Sigmoid colon (tissue), 7 donors: ENCODE results near the gene SCUBE1. TPM values are rescaled to one million over a fixed set of nuclear protein-coding genes. Genes with fewer than 3 reads are reported as not detected.

ENCODE experiments used
- DNase-seq: peaks from one replicate; pipeline ENCODE4 v3.0.0-alpha.2; 2019
- H3K27ac ChIP-seq, 4 donors: fragments of 200-600 bp; sonication (generic); one replicate each; pipeline ENCODE4 v1.5.1; 2016 to 2019; ENCODE audit warnings: mild to moderate bottlenecking in 1 of 4
- H3K27me3 ChIP-seq, 3 donors: fragments of 200-600 bp; sonication (generic); one replicate each; pipeline ENCODE4 v1.5.1; 2019; ENCODE audit warnings: mild to moderate bottlenecking in 1 of 3
- H3K36me3 ChIP-seq, 4 donors: fragments of 200-600 bp; sonication (generic); one replicate each; pipeline ENCODE4 v1.5.1; 2016 to 2019
- H3K4me1 ChIP-seq, 4 donors: fragments of 200-600 bp; sonication (generic); one replicate each; pipeline ENCODE4 v1.5.1; 2017 to 2019
- H3K4me3 ChIP-seq, 4 donors: fragments of 200-600 bp; sonication (generic); one replicate each; pipeline ENCODE4 v1.5.1; 2017 to 2019; ENCODE audit warnings: mild to moderate bottlenecking in 2 of 4, moderate library complexity in 1 of 4
- H3K9me3 ChIP-seq, 4 donors: fragments of 200-600 bp in 3 of 4; sonication (generic) in 3 of 4; one replicate each; pipeline versions ENCODE4 v1.5.1 to v1.6.1; 2013 to 2019
- EP300 ChIP-seq, 4 donors: sonication (generic); formaldehyde crosslinking; IDR thresholded peaks; one replicate each; pipeline ENCODE4 v1.6.1; 2017; ENCODE audit warnings: antibody characterized with exemption in 4 of 4
- POLR2A ChIP-seq, 2 donors: fragments of 450-650 bp; IDR thresholded peaks; one replicate each; pipeline ENCODE4 v1.6.1; 2016; ENCODE audit warnings: antibody characterized with exemption in 2 of 2, mild to moderate bottlenecking in 2 of 2, moderate library complexity in 2 of 2
- POLR2AphosphoS5 ChIP-seq, 4 donors: sonication (generic); formaldehyde crosslinking; IDR thresholded peaks; one replicate each; pipeline ENCODE4 v1.6.1; 2017; ENCODE audit warnings: antibody characterized with exemption in 4 of 4
- WGBS, 2 donors: extraction: QIAGEN DNeasy Blood & Tissue Kit; methylation state at CpG; one replicate each; pipeline ENCODE4 v1.1.7; 2013; 5-methylcytosine and 5-hydroxymethylcytosine counted together
- intact Hi-C: fragments of 100-400 bp; cut with DNase I; formaldehyde crosslinking; loops from one replicate; pipeline ENCODE4 v1.15.1; 2023
- polyA plus RNA-seq, 3 donors: library from polyadenylated mRNA; stranded (reverse); fragments of 200-250 nt; gene quantifications; one replicate each; pipeline ENCODE4 v1.2.3, GENCODE V29; 2013
- total RNA-seq, 4 donors: library from RNA; depleted of rRNA; stranded (reverse); fragments of >200 nt; gene quantifications; one replicate each; pipeline ENCODE4 v1.1.0, GENCODE V29; 2016
- TF ChIP-seq, protein P1 (sequence below), 4 experiments: fragments of 450-650 bp in 3 of 4; fragments of 200-600 bp in 1 of 4; IDR thresholded peaks; one replicate each; pipeline ENCODE4 v1.5.1; 2016 to 2019; ENCODE audit warnings: antibody characterized with exemption in 4 of 4, mild to moderate bottlenecking in 3 of 4, moderate library complexity in 2 of 4
- donor health status: healthy with polysubstance abuse.
- donor health status: Bipolar disorder and iron deficiency.
- donor health status: healthy.

Gene SCUBE1
- total and polyA plus RNA-seq, 7 donors: 0.23 to 1.1 (median 0.55) TPM

DNA sequence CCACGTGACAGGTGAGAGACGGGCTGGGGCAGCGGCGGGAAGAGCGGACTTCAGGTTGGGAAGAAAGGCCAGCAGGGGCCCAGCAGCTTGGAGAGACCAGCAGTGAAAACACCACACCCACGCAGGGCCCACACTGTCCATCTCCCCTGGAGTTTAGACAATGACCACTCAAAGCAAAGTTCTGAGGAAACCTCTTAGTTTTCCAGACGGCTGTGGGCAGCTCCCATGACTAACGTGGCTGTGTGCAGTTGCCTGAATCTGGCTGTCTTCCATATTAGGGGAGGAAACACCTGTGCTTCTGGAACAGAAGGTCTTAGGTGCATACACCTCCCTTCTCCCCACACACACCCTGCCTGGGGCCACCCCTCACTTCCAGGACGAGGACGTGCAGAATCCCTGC lies 85.6 kb downstream of the SCUBE1 start:
- WGBS, 2 donors: 46 to 53% methylated on average over 10 of the region's 10 CpGs
- intact Hi-C loops: no loop called here
- Histone ChIP-seq H3K9me3 (no peaks in the 10 kb centered on the region), H3K4me1 (no peaks in the 10 kb centered on the region), H3K27ac (no peak overlapping the region), H3K27me3 (no peaks in the 10 kb centered on the region), H3K36me3 (no peaks in the 10 kb centered on the region), H3K4me3 (no peak overlapping the region)
- TF ChIP-seq, protein P1, sequence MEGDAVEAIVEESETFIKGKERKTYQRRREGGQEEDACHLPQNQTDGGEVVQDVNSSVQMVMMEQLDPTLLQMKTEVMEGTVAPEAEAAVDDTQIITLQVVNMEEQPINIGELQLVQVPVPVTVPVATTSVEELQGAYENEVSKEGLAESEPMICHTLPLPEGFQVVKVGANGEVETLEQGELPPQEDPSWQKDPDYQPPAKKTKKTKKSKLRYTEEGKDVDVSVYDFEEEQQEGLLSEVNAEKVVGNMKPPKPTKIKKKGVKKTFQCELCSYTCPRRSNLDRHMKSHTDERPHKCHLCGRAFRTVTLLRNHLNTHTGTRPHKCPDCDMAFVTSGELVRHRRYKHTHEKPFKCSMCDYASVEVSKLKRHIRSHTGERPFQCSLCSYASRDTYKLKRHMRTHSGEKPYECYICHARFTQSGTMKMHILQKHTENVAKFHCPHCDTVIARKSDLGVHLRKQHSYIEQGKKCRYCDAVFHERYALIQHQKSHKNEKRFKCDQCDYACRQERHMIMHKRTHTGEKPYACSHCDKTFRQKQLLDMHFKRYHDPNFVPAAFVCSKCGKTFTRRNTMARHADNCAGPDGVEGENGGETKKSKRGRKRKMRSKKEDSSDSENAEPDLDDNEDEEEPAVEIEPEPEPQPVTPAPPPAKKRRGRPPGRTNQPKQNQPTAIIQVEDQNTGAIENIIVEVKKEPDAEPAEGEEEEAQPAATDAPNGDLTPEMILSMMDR (IDR thresholded peaks at IDR 0.05): no peak
- TF ChIP-seq POLR2AphosphoS5 (IDR thresholded peaks at IDR 0.05) (no peak), POLR2A (IDR thresholded peaks at IDR 0.05) (no peak), EP300 (IDR thresholded peaks at IDR 0.05) (no peak)
- DNase-seq: no peak

DNA sequence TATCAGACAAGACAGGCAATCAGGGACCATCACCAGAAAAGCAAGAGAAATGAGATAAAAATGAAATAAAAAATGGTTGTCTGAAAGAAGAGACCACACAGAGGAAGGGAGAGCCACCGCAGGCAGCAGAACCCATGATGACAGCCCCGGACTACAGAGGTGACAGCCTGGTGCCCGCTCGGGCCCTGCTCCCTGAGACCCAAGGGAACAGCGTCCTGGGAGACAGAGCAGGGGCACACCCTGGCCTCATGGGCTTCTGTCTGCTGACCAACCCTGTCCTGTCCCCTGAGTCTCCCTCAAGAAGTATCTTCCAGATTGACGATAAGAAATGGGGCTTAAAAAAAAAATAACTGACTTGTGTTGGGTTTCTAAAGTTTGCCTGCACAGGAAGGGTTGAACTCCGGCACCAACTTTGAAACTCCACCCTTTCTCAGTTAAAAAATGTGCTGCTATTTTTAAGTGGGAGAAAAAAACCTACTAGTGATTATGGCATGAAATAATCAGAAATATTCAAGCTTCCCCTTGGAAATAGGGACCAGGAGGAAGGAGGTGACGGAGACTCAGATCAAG lies 86.1 kb downstream of the SCUBE1 start:
- no peaks in the 10 kb centered on the region for H3K4me1 ChIP-seq
- no peak overlapping the region for H3K27ac ChIP-seq
- TF ChIP-seq POLR2A (IDR thresholded peaks at IDR 0.05) (no peak), POLR2AphosphoS5 (IDR thresholded peaks at IDR 0.05) (no peak), EP300 (IDR thresholded peaks at IDR 0.05) (no peak)
- TF ChIP-seq, protein P1 (IDR thresholded peaks at IDR 0.05): no peak
- no peaks in the 10 kb centered on the region for H3K9me3 ChIP-seq
- no peak for DNase-seq
- H3K36me3 ChIP-seq: no peaks in the 10 kb centered on the region
- 39 to 68% methylated on average over 8 of the region's 8 CpGs for WGBS, 2 donors
- H3K27me3 ChIP-seq: no peaks in the 10 kb centered on the region
- intact Hi-C loops: no loop called here
- H3K4me3 ChIP-seq: no peak overlapping the region

DNA sequence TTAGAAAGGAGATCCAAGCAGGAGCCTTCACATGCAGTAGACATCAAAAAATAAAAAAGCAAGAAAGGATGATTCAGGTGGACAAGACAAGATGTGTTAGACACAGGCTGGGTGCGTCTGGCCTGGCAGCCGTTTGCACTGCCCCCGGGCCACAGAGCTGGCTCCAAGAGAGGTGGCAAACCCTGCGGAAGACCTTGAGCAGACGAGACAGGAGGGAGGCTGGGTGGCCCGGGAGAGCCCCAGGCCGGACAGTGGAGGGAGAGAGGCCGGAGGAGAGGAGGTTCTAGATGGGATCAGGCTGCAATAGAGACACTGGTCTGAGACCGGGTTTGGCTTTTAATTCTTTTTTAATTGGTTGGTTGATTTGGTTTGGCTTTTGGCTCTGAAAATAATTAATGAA lies 86.6 kb downstream of the SCUBE1 start:
- 73 to 87% methylated on average over 9 of the region's 9 CpGs for WGBS, 2 donors
- intact Hi-C loops: no loop called here
- DNase-seq: no peak
- H3K9me3 ChIP-seq: no peaks in the 10 kb centered on the region
- H3K4me3 ChIP-seq: no peak overlapping the region
- TF ChIP-seq POLR2A (IDR thresholded peaks at IDR 0.05): no peak
- TF ChIP-seq, protein P1 (IDR thresholded peaks at IDR 0.05): no peak
- no peaks in the 10 kb centered on the region for H3K27me3 ChIP-seq
- H3K27ac ChIP-seq: no peak overlapping the region
- no peaks in the 10 kb centered on the region for H3K4me1 ChIP-seq
- no peaks in the 10 kb centered on the region for H3K36me3 ChIP-seq

DNA sequence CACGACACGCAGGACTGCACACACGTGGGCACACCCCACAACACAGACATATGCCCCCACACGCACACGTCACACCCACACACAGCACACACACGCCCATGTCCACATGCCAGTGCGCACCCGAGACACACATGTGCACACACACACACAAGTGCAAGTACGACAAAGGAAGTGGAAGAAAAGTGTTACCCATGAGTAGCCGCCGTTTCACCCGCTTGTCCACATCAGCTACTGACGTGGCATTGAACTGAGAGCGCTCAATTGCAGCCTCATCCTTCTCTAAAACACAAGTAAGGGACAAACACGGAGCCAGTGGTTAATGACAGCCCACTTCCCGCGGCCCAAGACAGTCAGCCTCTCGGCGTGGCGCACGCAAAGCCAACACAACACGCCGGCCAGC lies 87.9 kb downstream of the SCUBE1 start:
- H3K36me3 ChIP-seq: no peaks in the 10 kb centered on the region
- intact Hi-C loops: no loop called here
- 79 to 89% methylated on average over 23 of the region's 23 CpGs for WGBS, 2 donors
- no peak overlapping the region for H3K4me3 ChIP-seq
- no peak overlapping the region for H3K27ac ChIP-seq
- H3K27me3 ChIP-seq: no peaks in the 10 kb centered on the region
- no peaks in the 10 kb centered on the region for H3K9me3 ChIP-seq
- H3K4me1 ChIP-seq: no peaks in the 10 kb centered on the region
- TF ChIP-seq POLR2A (IDR thresholded peaks at IDR 0.05) (no peak), POLR2AphosphoS5 (IDR thresholded peaks at IDR 0.05) (no peak), EP300 (IDR thresholded peaks at IDR 0.05) (no peak)
- TF ChIP-seq, protein P1 (IDR thresholded peaks at IDR 0.05): no peak
- DNase-seq: no peak

DNA sequence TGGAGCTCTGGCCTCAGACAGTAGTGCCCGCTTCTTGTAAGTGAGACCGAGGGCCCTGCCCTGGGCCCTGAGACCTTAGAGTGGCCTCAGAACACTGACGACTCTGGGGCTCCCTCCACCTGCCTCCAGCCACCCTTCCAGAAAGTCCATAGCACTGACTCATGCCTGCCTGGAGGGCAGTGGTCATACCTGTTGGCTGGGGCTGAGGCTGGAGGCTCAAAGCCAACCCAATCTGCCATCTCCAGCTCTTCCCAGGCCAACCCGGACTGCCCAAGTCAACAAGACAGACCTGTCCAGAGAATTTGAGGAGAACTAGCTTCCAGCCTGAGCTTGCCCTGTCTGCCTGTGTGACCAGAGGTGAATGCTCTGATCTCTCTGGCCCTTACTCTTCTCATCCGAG lies 89.3 kb downstream of the SCUBE1 start:
- TF ChIP-seq, protein P1 (IDR thresholded peaks at IDR 0.05): no peak
- TF ChIP-seq POLR2A (IDR thresholded peaks at IDR 0.05) (no peak), EP300 (IDR thresholded peaks at IDR 0.05) (no peak), POLR2AphosphoS5 (IDR thresholded peaks at IDR 0.05) (no peak)
- H3K4me3 ChIP-seq: no peak overlapping the region
- no peaks in the 10 kb centered on the region for H3K4me1 ChIP-seq
- H3K27ac ChIP-seq: no peak overlapping the region
- WGBS, 2 donors: 84 to 93% methylated on average over 5 of the region's 5 CpGs
- H3K36me3 ChIP-seq: no peaks in the 10 kb centered on the region
- no peaks in the 10 kb centered on the region for H3K9me3 ChIP-seq
- H3K27me3 ChIP-seq: peaks cover 0 to 2% (median 0%) of the 10 kb centered on the region in 3 donors
- intact Hi-C loops: no loop called here
- DNase-seq: no peak
